GM20000 (cell line): ENCODE data around the gene MAP3K8.
A peak's percentile ranks its signal among the peaks of the same experiment; 100 is the strongest.

Source experiments
- DNase-seq: peaks from one replicate; pipeline ENCODE4 v3.0.0; 2012; ENCODE audit warnings: low spot score
- TF ChIP-seq, protein P1 (sequence below): IDR thresholded peaks from 2 replicates; pipeline ENCODE4 v1.5.1; 2012; ENCODE audit warnings: mild to moderate bottlenecking, control low read depth; ENCODE audit errors: extremely low read depth, missing control alignments

MAP3K8 gene

DNA sequence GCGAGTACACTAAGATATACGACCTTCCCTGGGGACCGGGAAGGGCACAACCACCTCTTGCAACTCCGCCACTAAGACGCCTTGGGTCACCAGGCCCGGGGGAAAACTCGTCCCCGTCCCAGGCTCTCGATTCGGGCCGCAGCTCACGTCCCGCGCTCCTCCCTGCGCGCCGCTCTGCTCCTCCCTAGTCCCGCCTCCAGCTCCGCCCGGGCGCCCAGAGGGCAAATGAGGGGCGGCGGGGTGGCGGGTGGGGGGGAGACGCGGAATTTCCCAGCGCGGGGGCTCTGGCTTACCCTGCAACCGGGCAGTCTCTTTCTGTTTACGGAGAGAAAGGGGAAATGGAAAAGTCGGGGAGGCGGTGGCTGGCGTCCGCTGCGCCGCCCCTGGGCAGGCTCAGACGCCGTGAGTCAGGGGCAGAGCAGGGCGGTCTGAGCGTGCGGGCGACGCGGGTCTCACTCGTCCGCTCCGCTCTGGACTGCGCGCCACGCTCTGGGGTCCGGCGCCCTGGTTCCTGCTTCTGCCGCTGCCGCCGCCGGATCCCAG, at the start of gene MAP3K8:
Gene MAP3K8 (plus strand): TSS at position 455 of the 543 bp plus-strand sequence. CDS start 4,755 bp downstream, outside the sequence.
- TF ChIP-seq, protein P1, sequence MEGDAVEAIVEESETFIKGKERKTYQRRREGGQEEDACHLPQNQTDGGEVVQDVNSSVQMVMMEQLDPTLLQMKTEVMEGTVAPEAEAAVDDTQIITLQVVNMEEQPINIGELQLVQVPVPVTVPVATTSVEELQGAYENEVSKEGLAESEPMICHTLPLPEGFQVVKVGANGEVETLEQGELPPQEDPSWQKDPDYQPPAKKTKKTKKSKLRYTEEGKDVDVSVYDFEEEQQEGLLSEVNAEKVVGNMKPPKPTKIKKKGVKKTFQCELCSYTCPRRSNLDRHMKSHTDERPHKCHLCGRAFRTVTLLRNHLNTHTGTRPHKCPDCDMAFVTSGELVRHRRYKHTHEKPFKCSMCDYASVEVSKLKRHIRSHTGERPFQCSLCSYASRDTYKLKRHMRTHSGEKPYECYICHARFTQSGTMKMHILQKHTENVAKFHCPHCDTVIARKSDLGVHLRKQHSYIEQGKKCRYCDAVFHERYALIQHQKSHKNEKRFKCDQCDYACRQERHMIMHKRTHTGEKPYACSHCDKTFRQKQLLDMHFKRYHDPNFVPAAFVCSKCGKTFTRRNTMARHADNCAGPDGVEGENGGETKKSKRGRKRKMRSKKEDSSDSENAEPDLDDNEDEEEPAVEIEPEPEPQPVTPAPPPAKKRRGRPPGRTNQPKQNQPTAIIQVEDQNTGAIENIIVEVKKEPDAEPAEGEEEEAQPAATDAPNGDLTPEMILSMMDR: no peak
- DNase-seq: peak; percentile 91

DNA sequence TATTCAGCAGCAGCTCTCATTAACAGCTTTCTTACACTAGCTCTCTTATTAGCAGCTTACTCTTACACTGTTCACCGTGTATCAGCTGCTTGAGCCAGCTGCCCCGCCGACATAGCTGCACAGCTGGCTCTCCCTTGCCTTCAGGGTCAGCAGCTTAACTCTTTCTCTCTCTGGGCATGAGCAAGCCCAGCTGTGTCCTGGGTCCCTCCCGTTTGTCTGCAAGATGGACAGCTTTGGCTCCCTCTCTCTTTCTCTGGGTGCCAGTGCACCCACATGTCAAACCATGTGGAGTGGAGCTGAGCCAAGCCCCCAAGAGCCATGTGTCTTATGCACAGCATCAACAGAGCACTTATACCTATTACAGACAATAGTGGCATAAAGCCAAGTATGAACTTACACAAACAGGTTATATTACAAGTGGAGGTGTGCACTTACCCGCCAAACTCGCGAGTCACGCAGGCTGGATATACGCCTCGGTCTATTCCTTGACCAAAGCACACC, 49.2 kb upstream of the MAP3K8 start:
- peak; percentile 29 for DNase-seq
- TF ChIP-seq, protein P1: peak; percentile 33

- DNase-seq: no peak
- TF ChIP-seq, protein P1: no peak
Measured at GRCh38 chr10:30386801-30387588, 47.0 kb upstream of the MAP3K8 start.

DNA sequence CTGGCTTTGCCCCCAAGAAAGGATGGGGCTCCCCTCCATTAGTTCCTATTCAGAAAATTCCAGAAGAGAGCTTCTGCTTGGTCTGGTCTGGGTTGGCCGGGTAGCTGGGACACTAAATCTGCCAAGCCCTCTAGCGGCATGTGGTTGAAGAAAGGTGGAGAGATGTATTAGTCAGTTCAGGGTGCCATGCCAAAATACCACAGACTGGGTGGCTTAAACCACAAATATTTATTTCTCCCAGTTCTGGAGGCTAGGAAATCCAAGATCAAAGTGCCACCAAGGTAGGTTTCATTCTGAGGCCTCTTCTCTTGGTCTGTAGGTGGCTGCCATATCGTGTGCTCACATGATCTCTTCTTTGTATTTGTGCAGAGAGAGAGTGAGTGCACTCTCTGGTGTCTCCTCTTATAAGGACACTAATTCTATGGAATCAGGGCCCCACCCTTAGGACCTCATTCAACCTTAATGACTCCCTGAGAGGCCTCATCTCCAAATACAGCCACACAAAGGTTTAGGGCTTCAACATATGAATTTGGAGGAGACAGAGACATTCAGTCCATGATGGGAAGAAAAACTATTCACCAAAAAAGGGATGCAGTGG, 46.2 kb upstream of the MAP3K8 start:
- no peak for DNase-seq

GRCh38 chr10:30389543-30389942, 44.4 kb upstream of the MAP3K8 start:
- TF ChIP-seq, protein P1: no peak
- DNase-seq: no peak

More for the DNA sequence above, 46.2 kb upstream of the MAP3K8 start:
- TF ChIP-seq, protein P1: no peak

DNA sequence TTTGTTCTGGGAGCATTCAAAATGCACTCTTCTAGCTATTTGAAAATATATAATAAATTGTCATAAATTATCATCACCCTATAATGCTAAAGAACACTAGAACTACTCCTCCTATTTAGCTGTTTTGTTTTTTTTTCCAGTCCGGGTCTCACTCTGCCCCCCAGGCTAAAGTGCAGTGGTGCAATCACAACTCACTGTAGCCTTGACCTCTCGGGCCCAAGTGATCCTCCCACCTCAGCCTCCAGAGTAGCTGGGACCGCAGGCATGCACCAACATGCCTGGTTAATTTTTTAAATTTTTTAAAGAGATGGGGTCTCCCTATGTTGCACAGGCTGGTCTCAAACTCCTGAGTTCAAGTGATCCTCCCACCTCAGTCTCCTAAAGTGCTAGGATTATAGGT, 43.8 kb upstream of the MAP3K8 start:
- TF ChIP-seq, protein P1: no peak
- DNase-seq: no peak

GRCh38 chr10:30391266-30391665, 42.7 kb upstream of the MAP3K8 start:
- TF ChIP-seq, protein P1: no peak
- DNase-seq: no peak
